Measurements from ENCODE around the gene TSSK6.
A peak's percentile ranks its signal among the peaks of the same experiment; 100 is the strongest.

The TSSK6 gene

DNA sequence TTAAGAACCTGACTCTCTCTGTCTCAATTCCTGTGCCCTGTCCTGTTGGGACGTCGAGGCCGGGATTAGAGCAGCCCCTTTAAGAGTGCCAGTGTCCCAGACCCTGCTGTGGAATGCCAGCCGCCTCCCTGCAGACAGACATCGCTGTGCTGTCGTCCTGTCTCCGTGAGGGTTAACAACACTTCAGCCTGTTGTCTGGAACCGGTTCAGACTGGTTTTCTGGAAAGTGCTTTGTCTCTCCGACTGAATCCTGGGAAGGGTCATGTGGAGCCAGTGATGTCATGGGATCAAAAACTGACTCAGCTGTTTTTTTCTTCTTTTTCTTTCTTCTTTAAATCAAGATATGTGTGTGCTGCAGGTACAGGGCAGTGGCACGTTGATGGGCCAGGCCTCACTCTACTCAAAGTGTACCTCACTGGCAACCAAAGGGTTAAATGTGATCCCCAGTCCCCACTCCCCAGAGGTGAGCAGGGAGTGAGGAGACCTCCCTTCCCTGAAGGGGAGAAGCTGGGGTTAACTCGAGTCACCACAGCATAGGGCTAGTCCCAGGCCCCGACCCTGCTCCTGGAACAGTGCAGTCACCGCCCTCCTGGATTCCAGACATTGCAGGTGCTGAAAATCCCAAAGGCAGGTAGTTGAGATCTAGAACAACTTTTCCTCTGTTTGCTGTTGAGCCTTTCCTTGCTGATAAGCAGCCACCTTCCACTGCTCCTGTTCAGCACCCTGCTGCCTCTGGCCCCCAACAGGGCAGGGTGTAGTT is 50.8 kb downstream of the TSSK6 start:
- peak; percentile 48 for DNase-seq (ENCODE audit: low spot score)

Data from pons (tissue), 1 donor.